ENCODE measurements around the gene COL11A1.
"Not testable (repeated sequence)": the region's sequence is repeated elsewhere in the genome, so short reads cannot be mapped to it uniquely, and the experiment has no call there.

The COL11A1 gene

GRCh38 chr1:102834688-102835320 is 273.5 kb downstream of the COL11A1 start:
- DNase-seq (ENCODE audit: low spot score) = peak; percentile 39

- no peak for DNase-seq (ENCODE audit: low spot score)
These were observed 275.2 kb downstream of the COL11A1 start for GRCh38 chr1:102833151-102833550.

GRCh38 chr1:102826706-102827105 is 281.6 kb downstream of the COL11A1 start:
- DNase-seq (ENCODE audit: low spot score) = not testable (repeated sequence)
